ENCODE data around the gene TMEM214.

- TF ChIP-seq, protein P1, sequence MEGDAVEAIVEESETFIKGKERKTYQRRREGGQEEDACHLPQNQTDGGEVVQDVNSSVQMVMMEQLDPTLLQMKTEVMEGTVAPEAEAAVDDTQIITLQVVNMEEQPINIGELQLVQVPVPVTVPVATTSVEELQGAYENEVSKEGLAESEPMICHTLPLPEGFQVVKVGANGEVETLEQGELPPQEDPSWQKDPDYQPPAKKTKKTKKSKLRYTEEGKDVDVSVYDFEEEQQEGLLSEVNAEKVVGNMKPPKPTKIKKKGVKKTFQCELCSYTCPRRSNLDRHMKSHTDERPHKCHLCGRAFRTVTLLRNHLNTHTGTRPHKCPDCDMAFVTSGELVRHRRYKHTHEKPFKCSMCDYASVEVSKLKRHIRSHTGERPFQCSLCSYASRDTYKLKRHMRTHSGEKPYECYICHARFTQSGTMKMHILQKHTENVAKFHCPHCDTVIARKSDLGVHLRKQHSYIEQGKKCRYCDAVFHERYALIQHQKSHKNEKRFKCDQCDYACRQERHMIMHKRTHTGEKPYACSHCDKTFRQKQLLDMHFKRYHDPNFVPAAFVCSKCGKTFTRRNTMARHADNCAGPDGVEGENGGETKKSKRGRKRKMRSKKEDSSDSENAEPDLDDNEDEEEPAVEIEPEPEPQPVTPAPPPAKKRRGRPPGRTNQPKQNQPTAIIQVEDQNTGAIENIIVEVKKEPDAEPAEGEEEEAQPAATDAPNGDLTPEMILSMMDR (IDR thresholded peaks at IDR 0.05) = no peak
- TF ChIP-seq POLR2A (IDR thresholded peaks at IDR 0.05) (no peak), POLR2AphosphoS5 (IDR thresholded peaks at IDR 0.05) (no peak), EP300 (IDR thresholded peaks at IDR 0.05) (no peak)
Observed at GRCh38 chr2:27025861-27026851, 6.6 kb upstream of the TMEM214 start.

Measured in stomach (tissue), 4 donors.